DND-41 (cell line): ENCODE results near the gene ZDHHC1.

ENCODE experiments used
- ATAC-seq: fragments of 200-7000 bp; cut with Tn5 transposase; 3 replicates; pipeline ENCODE4 v1.9.1; 2021; ENCODE audit warnings: low read depth; ENCODE audit not compliant: insufficient read depth
- DNase-seq: peaks from one replicate; pipeline ENCODE4 v3.0.0-alpha.2; 2020
- H2AFZ ChIP-seq: 2 replicates; pipeline ENCODE4 v1.6.0; 2012; ENCODE audit warnings: low read depth, low read length
- H3K27ac ChIP-seq: 2 replicates; pipeline ENCODE4 v1.5.1; 2012; ENCODE audit warnings: low read length, inconsistent platforms
- H3K27me3 ChIP-seq: fragments of 200-600 bp; sonication (generic); 2 replicates; pipeline ENCODE4 v1.6.0; 2012; ENCODE audit warnings: low read length, mild to moderate bottlenecking, inconsistent platforms; ENCODE audit not compliant: insufficient read depth, poor library complexity
- H3K36me3 ChIP-seq: 2 replicates; pipeline ENCODE4 v1.5.1; 2012; ENCODE audit warnings: low read length, inconsistent platforms; ENCODE audit not compliant: insufficient read depth
- H3K4me1 ChIP-seq: 2 replicates; pipeline ENCODE4 v1.5.1; 2012; ENCODE audit warnings: mild to moderate bottlenecking, low read length; ENCODE audit not compliant: insufficient read depth
- H3K4me2 ChIP-seq: 2 replicates; pipeline ENCODE4 v1.6.0; 2012; ENCODE audit warnings: mild to moderate bottlenecking, moderate library complexity, low read length, inconsistent platforms; ENCODE audit not compliant: insufficient read depth
- H3K4me3 ChIP-seq, 2 experiments: fragments of 200-600 bp in 1 of 2; shearing (Covaris generic) in 1 of 2; 2 replicates each; pipeline ENCODE4 v1.5.1; 2012 to 2016; ENCODE audit warnings: inconsistent platforms in 2 of 2, low read length in 2 of 2, mild to moderate bottlenecking in 2 of 2, low read depth in 1 of 2, moderate library complexity in 1 of 2
- H3K79me2 ChIP-seq: 2 replicates; pipeline ENCODE4 v1.6.0; 2012; ENCODE audit warnings: low read length, inconsistent platforms; ENCODE audit not compliant: insufficient read depth
- H3K9ac ChIP-seq: 2 replicates; pipeline ENCODE4 v1.6.0; 2012; ENCODE audit warnings: low read depth, mild to moderate bottlenecking, inconsistent platforms, low read length, moderate library complexity
- H3K9me3 ChIP-seq: 2 replicates; pipeline ENCODE4 v1.5.1; 2012; ENCODE audit warnings: low read length, moderate library complexity, mild to moderate bottlenecking, inconsistent platforms; ENCODE audit not compliant: insufficient read depth, severe bottlenecking
- H4K20me1 ChIP-seq: 2 replicates; pipeline ENCODE4 v1.6.0; 2012; ENCODE audit warnings: low read length; ENCODE audit not compliant: insufficient read depth
- EZH2 ChIP-seq: IDR thresholded peaks from 3 replicates; pipeline ENCODE4 v1.6.1; 2012; ENCODE audit warnings: borderline replicate concordance, low read depth, mild to moderate bottlenecking, moderate library complexity, low read length, inconsistent platforms; ENCODE audit not compliant: severe bottlenecking
- TF ChIP-seq, protein P1 (sequence below): IDR thresholded peaks from 2 replicates; pipeline ENCODE4 v1.5.1; 2012; ENCODE audit warnings: borderline replicate concordance, low read length, moderate library complexity, mild to moderate bottlenecking; ENCODE audit not compliant: poor library complexity, severe bottlenecking; ENCODE audit errors: extremely low read depth

The ZDHHC1 gene

GRCh38 chr16:67443265-67443664 lies 27.0 kb upstream of the ZDHHC1 start:
- DNase-seq (no peak), ATAC-seq (no peak)
- Histone ChIP-seq H4K20me1 (peaks cover 24% of the 10 kb centered on the region), H3K79me2 (no peaks in the 10 kb centered on the region), H3K36me3 (peaks cover 34% of the 10 kb centered on the region), H3K9ac (no peak overlapping the region), H2AFZ (no peak overlapping the region), H3K4me3 (no peak overlapping the region), H3K4me1 (no peaks in the 10 kb centered on the region), H3K4me2 (no peak overlapping the region), H3K27ac (no peak overlapping the region), H3K9me3 (no peaks in the 10 kb centered on the region), H3K27me3 (no peaks in the 10 kb centered on the region)
- TF ChIP-seq EZH2 = no peak
- TF ChIP-seq, protein P1, sequence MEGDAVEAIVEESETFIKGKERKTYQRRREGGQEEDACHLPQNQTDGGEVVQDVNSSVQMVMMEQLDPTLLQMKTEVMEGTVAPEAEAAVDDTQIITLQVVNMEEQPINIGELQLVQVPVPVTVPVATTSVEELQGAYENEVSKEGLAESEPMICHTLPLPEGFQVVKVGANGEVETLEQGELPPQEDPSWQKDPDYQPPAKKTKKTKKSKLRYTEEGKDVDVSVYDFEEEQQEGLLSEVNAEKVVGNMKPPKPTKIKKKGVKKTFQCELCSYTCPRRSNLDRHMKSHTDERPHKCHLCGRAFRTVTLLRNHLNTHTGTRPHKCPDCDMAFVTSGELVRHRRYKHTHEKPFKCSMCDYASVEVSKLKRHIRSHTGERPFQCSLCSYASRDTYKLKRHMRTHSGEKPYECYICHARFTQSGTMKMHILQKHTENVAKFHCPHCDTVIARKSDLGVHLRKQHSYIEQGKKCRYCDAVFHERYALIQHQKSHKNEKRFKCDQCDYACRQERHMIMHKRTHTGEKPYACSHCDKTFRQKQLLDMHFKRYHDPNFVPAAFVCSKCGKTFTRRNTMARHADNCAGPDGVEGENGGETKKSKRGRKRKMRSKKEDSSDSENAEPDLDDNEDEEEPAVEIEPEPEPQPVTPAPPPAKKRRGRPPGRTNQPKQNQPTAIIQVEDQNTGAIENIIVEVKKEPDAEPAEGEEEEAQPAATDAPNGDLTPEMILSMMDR = no peak

GRCh38 chr16:67442581-67443255 lies 26.4 kb upstream of the ZDHHC1 start:
- peaks cover 24% of the 10 kb centered on the region for H4K20me1 ChIP-seq
- H3K4me1 ChIP-seq = no peaks in the 10 kb centered on the region
- H3K27me3 ChIP-seq = no peaks in the 10 kb centered on the region
- no peak for TF ChIP-seq EZH2
- TF ChIP-seq, protein P1 = no peak
- no peak for ATAC-seq
- H3K27ac ChIP-seq = no peak overlapping the region
- H3K4me3 ChIP-seq = no peak overlapping the region
- H3K9me3 ChIP-seq = no peaks in the 10 kb centered on the region
- no peaks in the 10 kb centered on the region for H3K79me2 ChIP-seq
- H3K9ac ChIP-seq = no peak overlapping the region
- no peak overlapping the region for H3K4me2 ChIP-seq
- no peak overlapping the region for H2AFZ ChIP-seq
- no peak for DNase-seq
- peaks cover 39% of the 10 kb centered on the region for H3K36me3 ChIP-seq

DNA sequence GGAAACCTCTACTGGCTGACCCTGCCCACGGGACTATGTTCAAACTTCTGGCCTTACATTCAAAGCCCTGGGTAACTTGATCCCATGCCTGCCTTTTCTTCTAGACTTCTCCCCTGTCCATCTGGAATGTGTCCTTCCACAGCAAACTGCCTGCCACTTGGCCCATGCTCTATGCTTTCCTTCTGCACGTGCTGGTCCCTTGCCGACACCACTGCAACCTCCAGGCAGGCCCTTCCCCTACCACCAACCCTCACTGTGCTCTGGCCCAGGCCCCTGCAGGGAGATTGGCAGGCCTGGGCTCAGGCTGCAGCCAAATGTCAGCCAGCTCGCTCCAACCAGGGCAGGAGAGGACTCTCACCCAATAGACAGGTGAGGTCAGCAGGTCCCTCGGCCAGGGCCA lies 25.6 kb upstream of the ZDHHC1 start:
- H3K79me2 ChIP-seq = no peaks in the 10 kb centered on the region
- no peak overlapping the region for H3K27ac ChIP-seq
- DNase-seq (no peak), ATAC-seq (no peak)
- H2AFZ ChIP-seq = no peak overlapping the region
- H3K4me1 ChIP-seq = no peaks in the 10 kb centered on the region
- no peaks in the 10 kb centered on the region for H3K9me3 ChIP-seq
- H3K4me3 ChIP-seq = no peak overlapping the region
- H3K9ac ChIP-seq = no peak overlapping the region
- TF ChIP-seq, protein P1 = no peak
- TF ChIP-seq EZH2 = no peak
- H3K36me3 ChIP-seq = peaks cover 39% of the 10 kb centered on the region
- peaks cover 26% of the 10 kb centered on the region for H4K20me1 ChIP-seq
- H3K27me3 ChIP-seq = no peaks in the 10 kb centered on the region
- no peak overlapping the region for H3K4me2 ChIP-seq
